Adrenal gland (tissue), 19 donors: Measurements from ENCODE around the gene SPINK1. TPM values are rescaled to one million over a fixed set of nuclear protein-coding genes. Genes with fewer than 3 reads are reported as not detected.

Source experiments
- DNase-seq, 7 donors: peaks; one replicate each; pipeline ENCODE4 v3.0.0-alpha.2; 2019 to 2020
- H3K27ac ChIP-seq, 5 donors: fragments of 200-600 bp; sonication (generic) in 4 of 5; 1 replicate in 3 of 5; 2 replicates in 2 of 5; pipeline versions ENCODE4 v1.5.1 to v1.8.0; 2016 to 2020; ENCODE audit warnings: mild to moderate bottlenecking in 1 of 5
- H3K27me3 ChIP-seq: fragments of 200-600 bp; 2 replicates; pipeline ENCODE4 v1.8.0; 2021
- H3K36me3 ChIP-seq, 2 donors: fragments of 200-600 bp; replicated peaks in 1 of 2; 1 replicate in 1 of 2; 2 replicates in 1 of 2; pipeline versions ENCODE4 v1.5.1 to v1.8.0; 2018 to 2022
- H3K4me1 ChIP-seq, 2 donors: fragments of 200-600 bp; replicated peaks in 1 of 2; 1 replicate in 1 of 2; 2 replicates in 1 of 2; pipeline versions ENCODE4 v1.5.1 to v1.8.0; 2018 to 2021
- H3K4me3 ChIP-seq, 4 donors: fragments of 200-600 bp; sonication (generic) in 3 of 4; one replicate each; pipeline ENCODE4 v1.5.1; 2016 to 2018
- H3K9me3 ChIP-seq, 3 donors: fragments of 200-600 bp; sonication (generic) in 1 of 3; replicated peaks in 1 of 3; 1 replicate in 2 of 3; 2 replicates in 1 of 3; pipeline versions ENCODE4 v1.5.1 to v1.8.0; 2016 to 2021
- CTCF ChIP-seq, 6 experiments: fragments of 450-650 bp in 4 of 6; fragments of 200-600 bp in 2 of 6; sonication (generic) in 1 of 6; IDR thresholded peaks; 1 replicate in 5 of 6; 2 replicates in 1 of 6; pipeline versions ENCODE4 v1.5.1 to v1.8.0; 2016 to 2021; ENCODE audit warnings: antibody characterized with exemption in 6 of 6, mild to moderate bottlenecking in 2 of 6, moderate library complexity in 1 of 6
- POLR2A ChIP-seq, 2 donors: fragments of 450-650 bp; IDR thresholded peaks; one replicate each; pipeline ENCODE4 v1.6.1; 2017; ENCODE audit warnings: antibody characterized with exemption in 2 of 2, mild to moderate bottlenecking in 2 of 2, moderate library complexity in 1 of 2
- WGBS, 4 donors: extraction: QIAGEN DNeasy Blood & Tissue Kit in 2 of 4; methylation state at CpG; one replicate each; pipeline versions ENCODE4 v1.1.5 to v1.1.7; 2013 to 2017; 5-methylcytosine and 5-hydroxymethylcytosine counted together
- intact Hi-C, 2 donors: fragments of 100-400 bp; cut with DNase I; formaldehyde crosslinking; loops; one replicate each; pipeline versions ENCODE4 v1.14.1 to v1.15.0; 2022 to 2023
- long read RNA-seq, 10 donors: library from polyadenylated mRNA in 3 of 10; unstranded in 2 of 10; stranded (forward) in 1 of 10; transcript quantifications; one replicate each; pipeline ENCODE4 v2.0.0 and lab custom pipeline, GENCODE V29; 2021 to 2026
- polyA plus RNA-seq, 3 donors: library from polyadenylated mRNA; stranded (reverse); fragments of 200-250 nt in 2 of 3; fragments of 350-450 nt in 1 of 3; fragmentation: Illumina TruSeq in 1 of 3; extraction: RNeasy Lipid Tissue Mini Kit (QIAGEN cat#74804) in 1 of 3; gene quantifications; one replicate each; pipeline ENCODE4 v1.2.3, GENCODE V29; 2013 to 2014
- total RNA-seq, 9 donors: library from RNA; depleted of rRNA in 4 of 9; stranded (reverse); fragments of >200 nt in 4 of 9; fragments of 120-200 nt in 1 of 9; fragmentation: NEBNext Ultra II Directional in 1 of 9; extraction: Animal tissue kit (Norgen Biotek cat#: 25700) in 1 of 9; gene quantifications; one replicate each; pipeline versions ENCODE4 v1.1.0 to v1.2.4, GENCODE V29; 2013 to 2023
- donor health status: healthy with polysubstance abuse.
- donor health status: Bipolar disorder and iron deficiency.
- donor health status: DM: yes; HTN: yes; CAD: no.
- donor health status: DM: no; HTN: no; CAD: no.
- donor health status: DM: no; HTN: no; CAD: no.
- donor health status: DM: yes; HTN: yes; CAD: no.

Gene SPINK1
- total RNA-seq (1 to 10 TPM in 3 of 9 donors, not detected in 6; 3.4 to 4.6 (median 4.3) TPM), polyA plus RNA-seq (1 to 10 TPM; 1.3 to 6.5 (median 4.3) TPM)
- long read RNA-seq, donor 1, partial matches to known transcripts, result 0 of 3 reads
- long read RNA-seq, donor 1, other reads (novel, unspliced or antisense), result 0 of 3 reads
- long read RNA-seq, donor 2, partial matches to known transcripts, result 0 of 2 reads
- long read RNA-seq, donor 2, other reads (novel, unspliced or antisense), result 0 of 2 reads
- long read RNA-seq, donor 3, partial matches to known transcripts, result 0 of 1 reads
- long read RNA-seq, donor 3, other reads (novel, unspliced or antisense), result 0 of 1 reads
- long read RNA-seq, donor 4, result 0 reads
- long read RNA-seq, donor 5, result 0 reads
- long read RNA-seq, donor 6, result 0 reads
- long read RNA-seq, donor 7, result 0 reads
- long read RNA-seq, donor 8, partial matches to known transcripts, result 0 of 1 reads
- long read RNA-seq, donor 8, other reads (novel, unspliced or antisense), result 0 of 1 reads
- long read RNA-seq, donor 9, result 0 reads
- long read RNA-seq, donor 10, partial matches to known transcripts, result 0 of 2 reads
- long read RNA-seq, donor 10, other reads (novel, unspliced or antisense), result 0 of 2 reads

GRCh38 chr5:147831465-147831864 is at the start of gene SPINK1:
Gene SPINK1, minus strand, starts transcription at chr5:147831671. Its CDS starts 94 bp downstream, at chr5:147831577.
- WGBS, 4 donors, result 79 to 95% (median 92%) methylated on average over 3 of the region's 3 CpGs
- DNase-seq, result no peak
- Histone ChIP-seq H3K4me3 (no peak within 1 kb of the TSS), H3K4me1 (no peaks in the 10 kb centered on the region), H3K36me3 (no peaks in the 10 kb centered on the region), H3K27me3 (no peaks in the 10 kb centered on the region), H3K9me3 (no peaks in the 10 kb centered on the region), H3K27ac (no peak within 1 kb of the TSS)
- TF ChIP-seq POLR2A (IDR thresholded peaks at IDR 0.05), result no peak
- TF ChIP-seq CTCF (IDR thresholded peaks at IDR 0.05), result no peak
- intact Hi-C loops, result no loop called here

- intact Hi-C loops, result loop anchor here in 1 of 2 donors (10.0 kb wide), 1 partner anchor 244 kb away; no protein-coding TSS in a partner anchor
Observed at GRCh38 chr5:147880487-147880886, 49.0 kb upstream of the SPINK1 start.

GRCh38 chr5:147879784-147880183 is 48.3 kb upstream of the SPINK1 start:
- no peaks in the 10 kb centered on the region for H3K4me1 ChIP-seq
- WGBS, 4 donors, result 82 to 91% (median 90%) methylated on average over 3 of the region's 3 CpGs
- TF ChIP-seq CTCF (IDR thresholded peaks at IDR 0.05), result no peak
- TF ChIP-seq POLR2A (IDR thresholded peaks at IDR 0.05), result no peak
- H3K9me3 ChIP-seq, result no peaks in the 10 kb centered on the region
- H3K36me3 ChIP-seq, result no peaks in the 10 kb centered on the region
- no peak overlapping the region for H3K27ac ChIP-seq
- H3K27me3 ChIP-seq, result no peaks in the 10 kb centered on the region
- no peak overlapping the region for H3K4me3 ChIP-seq
- no peak for DNase-seq
- intact Hi-C loops, result loop anchor here in 1 of 2 donors (10.0 kb wide), 1 partner anchor 245 kb away; no protein-coding TSS in a partner anchor

More at GRCh38 chr5:147880487-147880886, 49.0 kb upstream of the SPINK1 start:
- no peak for DNase-seq
- Histone ChIP-seq H3K4me1 (no peaks in the 10 kb centered on the region), H3K36me3 (no peaks in the 10 kb centered on the region), H3K27me3 (no peaks in the 10 kb centered on the region), H3K4me3 (no peak overlapping the region), H3K27ac (no peak overlapping the region), H3K9me3 (no peaks in the 10 kb centered on the region)
- WGBS, 4 donors, result 80 to 92% (median 90%) methylated on average over 2 of the region's 2 CpGs
- TF ChIP-seq POLR2A (IDR thresholded peaks at IDR 0.05) (no peak), CTCF (IDR thresholded peaks at IDR 0.05) (no peak)

GRCh38 chr5:147878066-147878759 is 46.7 kb upstream of the SPINK1 start, which contains the start of gene SCGB3A2:
Gene SCGB3A2, plus strand, starts transcription at chr5:147878711. Its CDS starts 93 bp downstream, at chr5:147878804.
- Histone ChIP-seq H3K4me1 (no peaks in the 10 kb centered on the region), H3K36me3 (no peaks in the 10 kb centered on the region), H3K4me3 (no peak within 1 kb of the TSS), H3K9me3 (no peaks in the 10 kb centered on the region), H3K27me3 (no peaks in the 10 kb centered on the region), H3K27ac (no peak within 1 kb of the TSS)
- TF ChIP-seq CTCF (IDR thresholded peaks at IDR 0.05), result no peak
- no peak for TF ChIP-seq POLR2A (IDR thresholded peaks at IDR 0.05)
- WGBS, 4 donors, result 51 to 71% (median 65%) methylated on average over 2 of the region's 2 CpGs
- intact Hi-C loops, result no loop called here
- no peak for DNase-seq
